ENCODE data around the gene CIBAR2.

CIBAR2 gene

DNA sequence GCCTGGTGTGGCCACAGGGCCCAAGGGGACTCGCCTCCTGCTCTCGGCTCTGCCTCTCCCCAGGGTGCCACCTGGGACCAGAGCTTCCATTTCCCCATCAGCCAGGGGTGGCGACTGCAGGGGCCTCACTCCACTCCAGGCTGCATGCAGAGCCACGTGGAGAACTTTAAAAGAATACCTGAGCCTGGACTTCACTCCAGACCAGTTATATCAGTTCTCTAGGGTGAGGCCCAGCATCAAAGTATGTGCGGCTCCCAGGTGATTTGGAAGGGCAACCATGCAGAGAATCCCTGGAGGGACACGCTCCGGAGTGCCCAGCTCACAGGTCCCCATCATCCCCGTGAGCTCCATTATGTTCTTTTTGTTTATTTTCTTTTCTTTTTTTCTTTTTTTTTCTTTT lies 44.8 kb downstream of the CIBAR2 start (continued):
- TF ChIP-seq ZNF350 (tag by site-specific recombination; IDR thresholded peaks at IDR 0.05), result no peak
- no peak for TF ChIP-seq ZNF175 (tag by site-specific recombination; IDR thresholded peaks at IDR 0.05)
- TF ChIP-seq KLF1 (tag by site-specific recombination; IDR thresholded peaks at IDR 0.05), result no peak
- TF ChIP-seq ZNF174 (tag by site-specific recombination; IDR thresholded peaks at IDR 0.05), result no peak
- TF ChIP-seq ZNF548 (tag by site-specific recombination; IDR thresholded peaks at IDR 0.05), result no peak
- no peak for TF ChIP-seq ZEB2 (tag by site-specific recombination; IDR thresholded peaks at IDR 0.05)

DNA sequence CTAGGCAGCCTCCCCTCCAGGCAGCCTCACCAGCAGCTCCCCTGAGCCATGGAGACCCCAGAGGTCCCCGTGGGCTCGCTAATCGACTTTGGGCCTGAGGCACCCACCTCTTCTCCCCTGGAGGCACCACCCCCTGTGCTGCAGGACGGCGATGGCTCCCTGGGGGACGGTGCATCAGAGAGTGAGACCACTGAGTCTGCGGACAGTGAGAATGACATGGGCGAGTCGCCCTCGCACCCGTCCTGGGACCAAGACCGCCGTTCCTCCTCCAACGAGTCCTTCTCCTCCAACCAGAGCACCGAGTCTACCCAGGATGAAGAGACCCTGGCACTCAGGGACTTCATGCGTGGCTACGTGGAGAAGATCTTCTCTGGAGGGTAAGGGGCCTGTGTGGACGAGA lies 45.2 kb downstream of the CIBAR2 start:
- CTCF ChIA-PET, result interaction anchor here (1.4 kb wide), 1 partner anchor 48 kb away, joined by 4 read pairs; no protein-coding TSS in a partner anchor

More for the DNA sequence above, 45.2 kb downstream of the CIBAR2 start:
- Histone ChIP-seq H3K9me3 (ENCODE audit: control insufficient read depth, insufficient read depth, low read depth, low read length) (no peaks in the 10 kb centered on the region), H3K4me3 (ENCODE audit: low read depth, low read length) (no peak overlapping the region), H3K27ac (ENCODE audit: extremely low read depth, low read depth, low read length) (no peak overlapping the region), H3K4me1 (ENCODE audit: control insufficient read depth, insufficient read depth, low read length) (no peaks in the 10 kb centered on the region), H3K36me3 (ENCODE audit: control insufficient read depth in 2 of 2, insufficient read depth in 1 of 2, low read length in 2 of 2) (peaks cover 0 to 24% of the 10 kb centered on the region in 2 experiments; a peak in 1 of 3 replicates)
- TF ChIP-seq ZBTB1 (tag by site-specific recombination; IDR thresholded peaks at IDR 0.05), result no peak
- no peak for TF ChIP-seq ZNF146 (tag by site-specific recombination; IDR thresholded peaks at IDR 0.05)
- TF ChIP-seq ZNF626 (tag by site-specific recombination; IDR thresholded peaks at IDR 0.05), result no peak
- TF ChIP-seq ZSCAN16 (tag by site-specific recombination; IDR thresholded peaks at IDR 0.05), result no peak
- TF ChIP-seq ZNF223 (tag by site-specific recombination; IDR thresholded peaks at IDR 0.05), result no peak
- no peak for TF ChIP-seq ZNF510 (tag by site-specific recombination; IDR thresholded peaks at IDR 0.05; ENCODE audit: insufficient replicate concordance)
- no peak for TF ChIP-seq ZNF521 (tag by site-specific recombination; IDR thresholded peaks at IDR 0.05)
- no peak for TF ChIP-seq KLF9 (tag by site-specific recombination; IDR thresholded peaks at IDR 0.05; ENCODE audit: low read depth)
- no peak for TF ChIP-seq ZNF394 (tag by site-specific recombination; IDR thresholded peaks at IDR 0.05; ENCODE audit: borderline replicate concordance)
- TF ChIP-seq, protein P1, sequence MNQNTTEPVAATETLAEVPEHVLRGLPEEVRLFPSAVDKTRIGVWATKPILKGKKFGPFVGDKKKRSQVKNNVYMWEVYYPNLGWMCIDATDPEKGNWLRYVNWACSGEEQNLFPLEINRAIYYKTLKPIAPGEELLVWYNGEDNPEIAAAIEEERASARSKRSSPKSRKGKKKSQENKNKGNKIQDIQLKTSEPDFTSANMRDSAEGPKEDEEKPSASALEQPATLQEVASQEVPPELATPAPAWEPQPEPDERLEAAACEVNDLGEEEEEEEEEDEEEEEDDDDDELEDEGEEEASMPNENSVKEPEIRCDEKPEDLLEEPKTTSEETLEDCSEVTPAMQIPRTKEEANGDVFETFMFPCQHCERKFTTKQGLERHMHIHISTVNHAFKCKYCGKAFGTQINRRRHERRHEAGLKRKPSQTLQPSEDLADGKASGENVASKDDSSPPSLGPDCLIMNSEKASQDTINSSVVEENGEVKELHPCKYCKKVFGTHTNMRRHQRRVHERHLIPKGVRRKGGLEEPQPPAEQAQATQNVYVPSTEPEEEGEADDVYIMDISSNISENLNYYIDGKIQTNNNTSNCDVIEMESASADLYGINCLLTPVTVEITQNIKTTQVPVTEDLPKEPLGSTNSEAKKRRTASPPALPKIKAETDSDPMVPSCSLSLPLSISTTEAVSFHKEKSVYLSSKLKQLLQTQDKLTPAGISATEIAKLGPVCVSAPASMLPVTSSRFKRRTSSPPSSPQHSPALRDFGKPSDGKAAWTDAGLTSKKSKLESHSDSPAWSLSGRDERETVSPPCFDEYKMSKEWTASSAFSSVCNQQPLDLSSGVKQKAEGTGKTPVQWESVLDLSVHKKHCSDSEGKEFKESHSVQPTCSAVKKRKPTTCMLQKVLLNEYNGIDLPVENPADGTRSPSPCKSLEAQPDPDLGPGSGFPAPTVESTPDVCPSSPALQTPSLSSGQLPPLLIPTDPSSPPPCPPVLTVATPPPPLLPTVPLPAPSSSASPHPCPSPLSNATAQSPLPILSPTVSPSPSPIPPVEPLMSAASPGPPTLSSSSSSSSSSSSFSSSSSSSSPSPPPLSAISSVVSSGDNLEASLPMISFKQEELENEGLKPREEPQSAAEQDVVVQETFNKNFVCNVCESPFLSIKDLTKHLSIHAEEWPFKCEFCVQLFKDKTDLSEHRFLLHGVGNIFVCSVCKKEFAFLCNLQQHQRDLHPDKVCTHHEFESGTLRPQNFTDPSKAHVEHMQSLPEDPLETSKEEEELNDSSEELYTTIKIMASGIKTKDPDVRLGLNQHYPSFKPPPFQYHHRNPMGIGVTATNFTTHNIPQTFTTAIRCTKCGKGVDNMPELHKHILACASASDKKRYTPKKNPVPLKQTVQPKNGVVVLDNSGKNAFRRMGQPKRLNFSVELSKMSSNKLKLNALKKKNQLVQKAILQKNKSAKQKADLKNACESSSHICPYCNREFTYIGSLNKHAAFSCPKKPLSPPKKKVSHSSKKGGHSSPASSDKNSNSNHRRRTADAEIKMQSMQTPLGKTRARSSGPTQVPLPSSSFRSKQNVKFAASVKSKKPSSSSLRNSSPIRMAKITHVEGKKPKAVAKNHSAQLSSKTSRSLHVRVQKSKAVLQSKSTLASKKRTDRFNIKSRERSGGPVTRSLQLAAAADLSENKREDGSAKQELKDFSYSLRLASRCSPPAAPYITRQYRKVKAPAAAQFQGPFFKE (tag by site-specific recombination; IDR thresholded peaks at IDR 0.05; ENCODE audit: borderline replicate concordance), result no peak
- TF ChIP-seq PRDM1 (tag by site-specific recombination; IDR thresholded peaks at IDR 0.05), result no peak
- TF ChIP-seq, protein P2, sequence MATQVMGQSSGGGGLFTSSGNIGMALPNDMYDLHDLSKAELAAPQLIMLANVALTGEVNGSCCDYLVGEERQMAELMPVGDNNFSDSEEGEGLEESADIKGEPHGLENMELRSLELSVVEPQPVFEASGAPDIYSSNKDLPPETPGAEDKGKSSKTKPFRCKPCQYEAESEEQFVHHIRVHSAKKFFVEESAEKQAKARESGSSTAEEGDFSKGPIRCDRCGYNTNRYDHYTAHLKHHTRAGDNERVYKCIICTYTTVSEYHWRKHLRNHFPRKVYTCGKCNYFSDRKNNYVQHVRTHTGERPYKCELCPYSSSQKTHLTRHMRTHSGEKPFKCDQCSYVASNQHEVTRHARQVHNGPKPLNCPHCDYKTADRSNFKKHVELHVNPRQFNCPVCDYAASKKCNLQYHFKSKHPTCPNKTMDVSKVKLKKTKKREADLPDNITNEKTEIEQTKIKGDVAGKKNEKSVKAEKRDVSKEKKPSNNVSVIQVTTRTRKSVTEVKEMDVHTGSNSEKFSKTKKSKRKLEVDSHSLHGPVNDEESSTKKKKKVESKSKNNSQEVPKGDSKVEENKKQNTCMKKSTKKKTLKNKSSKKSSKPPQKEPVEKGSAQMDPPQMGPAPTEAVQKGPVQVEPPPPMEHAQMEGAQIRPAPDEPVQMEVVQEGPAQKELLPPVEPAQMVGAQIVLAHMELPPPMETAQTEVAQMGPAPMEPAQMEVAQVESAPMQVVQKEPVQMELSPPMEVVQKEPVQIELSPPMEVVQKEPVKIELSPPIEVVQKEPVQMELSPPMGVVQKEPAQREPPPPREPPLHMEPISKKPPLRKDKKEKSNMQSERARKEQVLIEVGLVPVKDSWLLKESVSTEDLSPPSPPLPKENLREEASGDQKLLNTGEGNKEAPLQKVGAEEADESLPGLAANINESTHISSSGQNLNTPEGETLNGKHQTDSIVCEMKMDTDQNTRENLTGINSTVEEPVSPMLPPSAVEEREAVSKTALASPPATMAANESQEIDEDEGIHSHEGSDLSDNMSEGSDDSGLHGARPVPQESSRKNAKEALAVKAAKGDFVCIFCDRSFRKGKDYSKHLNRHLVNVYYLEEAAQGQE (tag by site-specific recombination; IDR thresholded peaks at IDR 0.05), result no peak
- no peak for TF ChIP-seq SP7 (tag by site-specific recombination; IDR thresholded peaks at IDR 0.05)
- no peak for TF ChIP-seq ZNF48 (tag by site-specific recombination; IDR thresholded peaks at IDR 0.05)
- TF ChIP-seq ZNF624 (tag by site-specific recombination; IDR thresholded peaks at IDR 0.05), result no peak
- POLR2A ChIA-PET, result interaction anchor here (1.3 kb wide), 1 partner anchor 9 kb away, joined by 3 read pairs; no protein-coding TSS in a partner anchor
